Measurements from ENCODE around the gene PRAF2. TPM values are rescaled to one million over a fixed set of nuclear protein-coding genes. Genes with fewer than 3 reads are reported as not detected.
A peak's percentile ranks its signal among the peaks of the same experiment; 100 is the strongest.

The PRAF2 gene
- total RNA-seq, 1 donor from 2014 or later: 4.7 TPM

DNA sequence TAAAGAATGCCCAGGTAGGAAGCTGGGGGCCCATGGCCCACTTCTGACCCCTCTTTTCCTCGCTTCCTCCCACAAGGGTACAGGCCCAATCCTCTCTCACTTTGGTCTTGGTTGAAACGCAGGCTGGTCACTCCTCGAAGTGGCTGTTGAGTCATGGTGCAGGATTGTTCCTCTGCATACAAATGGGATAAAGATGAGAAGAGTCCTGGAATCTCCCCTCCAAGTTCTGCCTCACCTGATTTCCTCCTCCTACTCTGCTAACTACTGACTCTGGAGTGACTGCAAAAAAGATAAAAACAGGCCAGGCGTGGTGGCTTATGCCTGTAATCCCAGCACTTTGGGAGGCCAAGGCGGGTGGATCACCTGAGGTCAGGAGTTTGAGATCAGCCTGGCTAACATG, 4.1 kb upstream of the PRAF2 start:
- H3K9ac ChIP-seq (ENCODE audit: low read depth in 1 of 3, low read length in 3 of 3): no peak overlapping the region
- peaks cover 17 to 27% (median 23%) of the 10 kb centered on the region in 3 donors for H3K4me1 ChIP-seq (ENCODE audit: control insufficient read depth in 3 of 3, insufficient read depth in 3 of 3, low read length in 3 of 3)
- H3K27me3 ChIP-seq (ENCODE audit: control insufficient read depth in 3 of 3, insufficient read depth in 3 of 3, low read length in 3 of 3): no peaks in the 10 kb centered on the region
- peaks cover 15 to 24% (median 22%) of the 10 kb centered on the region in 3 donors for H3K36me3 ChIP-seq (ENCODE audit: control insufficient read depth in 3 of 3, insufficient read depth in 3 of 3, low read length in 3 of 3)
- H3K4me3 ChIP-seq (ENCODE audit: low read length in 3 of 3): no peak overlapping the region
- no peak overlapping the region for H3K27ac ChIP-seq (ENCODE audit: low read depth, low read length)
- no peaks in the 10 kb centered on the region for H3K9me3 ChIP-seq (ENCODE audit: control insufficient read depth in 3 of 3, low read length in 3 of 3)

DNA sequence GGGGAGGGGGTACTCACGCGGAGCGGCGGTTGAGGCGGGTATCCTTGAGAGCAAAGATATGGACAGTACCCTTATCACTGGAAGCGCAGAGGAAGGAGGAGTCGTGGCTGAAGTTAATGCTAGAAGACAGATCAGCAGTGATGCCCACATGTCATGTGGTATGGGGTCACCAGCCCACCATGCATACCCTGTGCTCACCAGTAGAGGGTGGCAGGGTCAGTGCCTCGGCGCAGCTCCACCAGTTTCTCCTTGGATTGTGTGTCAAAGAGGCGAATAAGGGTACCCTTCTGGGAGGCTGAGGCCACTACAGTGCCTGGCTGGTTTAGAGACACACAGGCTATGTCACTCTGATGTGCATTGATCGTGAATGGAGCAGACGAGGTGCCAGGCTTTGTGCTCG, 1.5 kb upstream of the PRAF2 start:
- peak overlapping the region; percentile 82 for H3K27ac ChIP-seq (ENCODE audit: low read depth, low read length)

DNA sequence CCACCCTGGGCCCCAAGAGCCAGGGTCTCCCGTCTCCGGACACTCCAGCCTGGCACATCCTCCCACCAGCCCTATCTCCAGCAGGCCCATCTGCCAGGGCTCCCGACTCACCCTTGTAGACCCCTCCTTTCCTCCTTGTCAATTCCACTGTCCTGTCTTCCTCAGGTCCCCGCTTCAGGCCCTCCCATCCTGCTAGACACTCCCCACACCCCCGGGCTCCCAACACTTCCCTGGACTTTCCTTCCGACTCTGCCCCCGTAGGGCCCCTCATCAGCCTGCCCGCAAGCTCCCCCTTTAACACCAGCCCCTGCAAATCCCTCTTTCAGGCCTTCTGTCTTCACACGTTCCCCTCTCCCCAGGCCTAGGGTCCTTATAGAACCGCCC, 1.1 kb downstream of the PRAF2 start:
- peak overlapping the region in 1 of 3 donors; percentile 25 for H3K9ac ChIP-seq (ENCODE audit: low read depth in 1 of 3, low read length in 3 of 3)
- H3K27ac ChIP-seq (ENCODE audit: low read depth, low read length): no peak overlapping the region
- peaks cover 14 to 27% (median 20%) of the 10 kb centered on the region in 3 donors for H3K4me1 ChIP-seq (ENCODE audit: control insufficient read depth in 3 of 3, insufficient read depth in 3 of 3, low read length in 3 of 3)
- peaks cover 15 to 22% (median 22%) of the 10 kb centered on the region in 3 donors for H3K36me3 ChIP-seq (ENCODE audit: control insufficient read depth in 3 of 3, insufficient read depth in 3 of 3, low read length in 3 of 3)
- H3K27me3 ChIP-seq (ENCODE audit: control insufficient read depth in 3 of 3, insufficient read depth in 3 of 3, low read length in 3 of 3): no peaks in the 10 kb centered on the region
- peak overlapping the region in 2 of 3 donors; percentile 18 to 78 for H3K4me3 ChIP-seq (ENCODE audit: low read length in 3 of 3)
- no peaks in the 10 kb centered on the region for H3K9me3 ChIP-seq (ENCODE audit: control insufficient read depth in 3 of 3, low read length in 3 of 3)

More for the DNA sequence above, 1.5 kb upstream of the PRAF2 start:
- Histone ChIP-seq H3K9ac (ENCODE audit: low read depth in 1 of 3, low read length in 3 of 3) (no peak overlapping the region), H3K9me3 (ENCODE audit: control insufficient read depth in 3 of 3, low read length in 3 of 3) (no peaks in the 10 kb centered on the region), H3K36me3 (ENCODE audit: control insufficient read depth in 3 of 3, insufficient read depth in 3 of 3, low read length in 3 of 3) (peaks cover 15 to 24% (median 22%) of the 10 kb centered on the region in 3 donors), H3K4me1 (ENCODE audit: control insufficient read depth in 3 of 3, insufficient read depth in 3 of 3, low read length in 3 of 3) (peaks cover 21 to 38% (median 26%) of the 10 kb centered on the region in 3 donors), H3K4me3 (ENCODE audit: low read length in 3 of 3) (no peak overlapping the region), H3K27me3 (ENCODE audit: control insufficient read depth in 3 of 3, insufficient read depth in 3 of 3, low read length in 3 of 3) (no peaks in the 10 kb centered on the region)

DNA sequence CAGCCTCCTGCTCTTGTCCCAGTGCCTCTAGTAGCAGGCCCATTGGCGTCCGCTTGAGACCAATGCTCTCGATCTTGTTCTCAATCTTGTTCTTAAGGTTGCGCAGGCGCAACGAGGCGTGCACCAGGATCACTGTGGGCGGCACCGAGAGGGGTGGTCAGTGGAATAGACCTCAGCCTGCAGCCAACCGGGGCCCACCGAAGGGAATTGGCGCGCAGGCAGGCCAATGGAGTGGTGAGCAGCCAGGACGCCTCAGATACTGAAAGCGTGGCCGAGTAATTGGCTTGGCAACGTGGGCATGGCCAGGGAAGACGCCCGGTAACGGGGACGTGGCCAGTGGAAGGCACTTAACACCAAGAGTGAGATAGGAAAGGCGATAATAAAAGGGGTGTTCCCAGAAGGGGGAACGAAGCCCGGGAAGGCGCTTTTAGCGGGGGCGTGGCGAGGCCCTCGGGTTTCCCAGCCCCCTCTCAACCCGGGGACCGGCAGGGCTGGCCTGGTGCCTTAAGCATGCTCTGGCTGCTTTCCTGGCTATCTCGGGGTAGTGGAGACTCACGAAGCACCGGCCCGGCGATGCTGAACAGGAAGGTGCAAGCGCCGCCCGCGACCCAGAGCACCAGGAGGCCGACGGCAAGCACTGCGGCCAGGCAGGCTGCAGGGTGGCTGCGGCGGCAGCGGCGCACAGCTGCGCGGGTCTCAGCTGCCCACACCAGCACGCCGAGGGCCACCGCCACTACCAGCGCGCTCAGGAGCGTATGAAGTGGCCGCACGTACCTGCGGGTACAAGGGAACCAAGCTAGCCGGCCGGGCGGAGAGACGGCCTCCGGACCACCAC, 1.7 kb downstream of the PRAF2 start:
- Histone ChIP-seq H3K4me3 (ENCODE audit: low read length in 3 of 3) (peak overlapping the region; percentile 18 to 78 (median 45)), H3K27me3 (ENCODE audit: control insufficient read depth in 3 of 3, insufficient read depth in 3 of 3, low read length in 3 of 3) (no peaks in the 10 kb centered on the region), H3K9me3 (ENCODE audit: control insufficient read depth in 3 of 3, low read length in 3 of 3) (no peaks in the 10 kb centered on the region), H3K4me1 (ENCODE audit: control insufficient read depth in 3 of 3, insufficient read depth in 3 of 3, low read length in 3 of 3) (peaks cover 14 to 24% (median 20%) of the 10 kb centered on the region in 3 donors), H3K27ac (ENCODE audit: low read depth, low read length) (no peak overlapping the region), H3K9ac (ENCODE audit: low read depth in 1 of 3, low read length in 3 of 3) (peak overlapping the region in 1 of 3 donors; percentile 25), H3K36me3 (ENCODE audit: control insufficient read depth in 3 of 3, insufficient read depth in 3 of 3, low read length in 3 of 3) (peaks cover 15 to 17% (median 16%) of the 10 kb centered on the region in 3 donors)

DNA sequence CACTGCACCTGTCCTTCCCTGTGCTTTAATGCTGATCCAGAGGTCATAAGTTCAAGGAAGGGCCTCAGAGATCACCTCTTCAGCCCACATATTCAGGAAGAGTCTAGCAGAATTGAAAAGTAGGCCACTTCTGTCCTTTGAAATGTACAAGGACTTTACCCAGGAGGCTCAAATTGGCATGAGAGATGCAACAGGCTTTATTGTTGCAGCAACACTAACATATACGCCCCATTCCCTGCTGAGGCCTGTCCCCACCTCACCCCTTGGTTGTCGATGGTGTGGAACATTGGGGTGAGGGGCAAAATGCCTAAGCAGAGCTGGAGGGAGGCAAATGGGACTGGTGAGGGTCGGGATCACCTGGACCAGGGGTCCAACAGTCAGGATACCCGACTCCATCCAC, 2.8 kb downstream of the PRAF2 start:
- no peaks in the 10 kb centered on the region for H3K9me3 ChIP-seq (ENCODE audit: control insufficient read depth in 3 of 3, low read length in 3 of 3)
- H3K4me3 ChIP-seq (ENCODE audit: low read length in 3 of 3): no peak overlapping the region
- H3K36me3 ChIP-seq (ENCODE audit: control insufficient read depth in 3 of 3, insufficient read depth in 3 of 3, low read length in 3 of 3): peaks cover 6 to 8% (median 7%) of the 10 kb centered on the region in 3 donors
- H3K27me3 ChIP-seq (ENCODE audit: control insufficient read depth in 3 of 3, insufficient read depth in 3 of 3, low read length in 3 of 3): no peaks in the 10 kb centered on the region
- no peak overlapping the region for H3K9ac ChIP-seq (ENCODE audit: low read depth in 1 of 3, low read length in 3 of 3)
- peaks cover 14 to 24% (median 20%) of the 10 kb centered on the region in 3 donors for H3K4me1 ChIP-seq (ENCODE audit: control insufficient read depth in 3 of 3, insufficient read depth in 3 of 3, low read length in 3 of 3)
- H3K27ac ChIP-seq (ENCODE audit: low read depth, low read length): no peak overlapping the region

DNA sequence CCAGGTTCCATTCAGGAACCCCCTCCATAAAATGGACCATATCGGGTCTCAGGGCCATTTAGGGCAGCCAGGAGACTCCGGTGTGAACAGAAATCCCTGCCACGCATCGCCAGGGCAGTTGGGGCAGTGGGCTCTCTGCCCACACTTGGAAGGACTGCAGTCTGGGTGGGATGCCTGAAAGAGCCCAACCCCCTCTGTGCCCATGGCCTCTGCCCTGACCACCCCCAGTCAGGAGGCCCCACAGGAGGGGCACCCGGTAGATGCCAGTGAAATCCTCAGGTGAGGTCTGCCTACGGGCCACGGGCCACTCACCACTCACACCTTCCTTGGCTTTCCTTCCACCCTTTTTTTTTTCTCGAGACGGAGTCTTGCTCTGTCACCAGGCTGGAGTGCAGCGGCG, 4.8 kb downstream of the PRAF2 start:
- Histone ChIP-seq H3K9me3 (ENCODE audit: control insufficient read depth in 3 of 3, low read length in 3 of 3) (no peaks in the 10 kb centered on the region), H3K4me3 (ENCODE audit: low read length in 3 of 3) (no peak overlapping the region), H3K27me3 (ENCODE audit: control insufficient read depth in 3 of 3, insufficient read depth in 3 of 3, low read length in 3 of 3) (no peaks in the 10 kb centered on the region), H3K4me1 (ENCODE audit: control insufficient read depth in 3 of 3, insufficient read depth in 3 of 3, low read length in 3 of 3) (peaks cover 8 to 18% (median 10%) of the 10 kb centered on the region in 3 donors), H3K27ac (ENCODE audit: low read depth, low read length) (no peak overlapping the region), H3K36me3 (ENCODE audit: control insufficient read depth in 3 of 3, insufficient read depth in 3 of 3, low read length in 3 of 3) (no peaks in the 10 kb centered on the region), H3K9ac (ENCODE audit: low read depth in 1 of 3, low read length in 3 of 3) (no peak overlapping the region)

DNA sequence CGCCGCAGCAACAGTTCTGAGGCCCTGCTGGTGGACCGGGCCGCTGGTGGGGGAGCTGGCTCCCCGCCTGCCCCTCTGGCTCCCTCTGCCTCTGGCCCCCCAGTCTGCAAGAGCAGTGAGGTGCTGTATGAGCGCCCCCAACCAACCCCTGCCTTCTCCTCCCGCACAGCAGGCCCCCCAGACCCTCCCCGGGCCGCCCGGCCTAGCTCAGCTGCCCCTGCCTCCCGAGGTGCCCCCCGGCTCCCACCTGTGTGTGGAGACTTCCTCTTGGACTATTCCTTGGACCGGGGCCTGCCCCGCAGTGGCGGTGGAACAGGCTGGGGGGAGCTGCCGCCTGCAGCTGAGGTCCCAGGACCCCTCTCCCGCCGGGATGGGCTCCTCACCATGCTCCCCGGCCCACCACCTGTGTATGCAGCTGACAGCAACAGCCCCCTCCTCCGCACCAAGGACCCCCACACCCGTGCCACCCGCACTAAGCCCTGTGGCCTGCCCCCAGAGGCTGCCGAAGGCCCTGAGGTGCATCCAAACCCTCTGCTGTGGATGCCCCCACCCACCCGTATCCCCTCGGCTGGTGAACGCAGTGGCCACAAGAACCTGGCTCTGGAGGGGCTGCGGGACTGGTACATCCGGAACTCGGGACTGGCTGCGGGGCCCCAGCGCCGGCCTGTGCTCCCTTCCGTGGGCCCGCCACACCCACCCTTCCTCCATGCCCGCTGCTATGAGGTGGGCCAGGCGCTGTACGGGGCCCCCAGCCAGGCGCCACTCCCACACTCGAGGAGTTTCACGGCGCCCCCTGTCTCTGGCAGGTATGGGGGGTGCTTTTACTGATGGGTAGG, 6.3 kb downstream of the PRAF2 start:
- H3K4me3 ChIP-seq (ENCODE audit: low read length in 3 of 3): no peak overlapping the region
- peaks cover 0 to 6% (median under 1%) of the 10 kb centered on the region in 3 donors for H3K4me1 ChIP-seq (ENCODE audit: control insufficient read depth in 3 of 3, insufficient read depth in 3 of 3, low read length in 3 of 3)
- no peak overlapping the region for H3K9ac ChIP-seq (ENCODE audit: low read depth in 1 of 3, low read length in 3 of 3)
- H3K27ac ChIP-seq (ENCODE audit: low read depth, low read length): no peak overlapping the region
- no peaks in the 10 kb centered on the region for H3K27me3 ChIP-seq (ENCODE audit: control insufficient read depth in 3 of 3, insufficient read depth in 3 of 3, low read length in 3 of 3)
- H3K9me3 ChIP-seq (ENCODE audit: control insufficient read depth in 3 of 3, low read length in 3 of 3): no peaks in the 10 kb centered on the region
- H3K36me3 ChIP-seq (ENCODE audit: control insufficient read depth in 3 of 3, insufficient read depth in 3 of 3, low read length in 3 of 3): no peaks in the 10 kb centered on the region

DNA sequence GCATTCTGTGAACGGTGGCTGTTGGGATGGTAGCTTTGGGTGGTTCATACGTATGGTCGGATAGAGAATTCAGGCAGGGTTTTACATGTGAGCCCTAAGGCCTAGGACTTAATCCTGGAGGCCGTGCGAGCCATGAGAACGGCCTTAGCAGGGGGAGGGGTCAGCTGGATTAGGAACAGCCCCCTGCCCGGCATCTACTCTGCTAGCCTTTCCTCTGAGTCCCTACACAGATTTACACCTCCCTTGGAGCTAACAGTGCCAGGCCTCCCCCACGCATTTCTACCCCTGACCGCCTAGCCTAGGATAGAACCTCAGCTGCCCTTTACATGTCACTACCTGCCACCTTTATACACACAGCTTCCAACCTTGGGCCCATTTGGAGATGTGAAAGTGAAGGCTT, 7.1 kb downstream of the PRAF2 start:
- H3K9ac ChIP-seq (ENCODE audit: low read depth in 1 of 3, low read length in 3 of 3): no peak overlapping the region
- no peak overlapping the region for H3K4me3 ChIP-seq (ENCODE audit: low read length in 3 of 3)
- H3K36me3 ChIP-seq (ENCODE audit: control insufficient read depth in 3 of 3, insufficient read depth in 3 of 3, low read length in 3 of 3): no peaks in the 10 kb centered on the region
- H3K4me1 ChIP-seq (ENCODE audit: control insufficient read depth in 3 of 3, insufficient read depth in 3 of 3, low read length in 3 of 3): no peaks in the 10 kb centered on the region
- H3K9me3 ChIP-seq (ENCODE audit: control insufficient read depth in 3 of 3, low read length in 3 of 3): no peaks in the 10 kb centered on the region
- H3K27ac ChIP-seq (ENCODE audit: low read depth, low read length): no peak overlapping the region
- no peaks in the 10 kb centered on the region for H3K27me3 ChIP-seq (ENCODE audit: control insufficient read depth in 3 of 3, insufficient read depth in 3 of 3, low read length in 3 of 3)

DNA sequence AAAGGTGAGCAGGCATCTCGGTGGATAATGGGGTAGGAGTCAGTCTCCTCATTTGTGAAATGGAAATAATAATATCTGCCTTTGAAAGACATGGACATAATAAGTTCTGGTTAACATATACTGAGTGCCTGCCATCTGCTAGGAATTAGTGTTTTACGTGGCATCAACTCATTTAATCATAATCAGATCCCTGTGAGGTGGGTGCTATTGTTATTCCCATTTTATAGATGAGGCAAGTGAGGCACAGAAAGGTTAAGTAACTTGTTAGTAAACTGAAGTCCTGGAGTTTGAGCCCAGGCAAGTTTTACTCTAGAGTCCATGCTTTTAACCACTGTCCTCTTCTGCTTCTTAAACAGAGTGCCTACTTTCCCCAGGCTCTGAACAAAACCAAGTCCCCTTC, 7.5 kb downstream of the PRAF2 start:
- Histone ChIP-seq H3K36me3 (ENCODE audit: control insufficient read depth in 3 of 3, insufficient read depth in 3 of 3, low read length in 3 of 3) (no peaks in the 10 kb centered on the region), H3K4me1 (ENCODE audit: control insufficient read depth in 3 of 3, insufficient read depth in 3 of 3, low read length in 3 of 3) (no peaks in the 10 kb centered on the region), H3K27me3 (ENCODE audit: control insufficient read depth in 3 of 3, insufficient read depth in 3 of 3, low read length in 3 of 3) (no peaks in the 10 kb centered on the region), H3K27ac (ENCODE audit: low read depth, low read length) (no peak overlapping the region), H3K4me3 (ENCODE audit: low read length in 3 of 3) (no peak overlapping the region), H3K9ac (ENCODE audit: low read depth in 1 of 3, low read length in 3 of 3) (no peak overlapping the region), H3K9me3 (ENCODE audit: control insufficient read depth in 3 of 3, low read length in 3 of 3) (no peaks in the 10 kb centered on the region)

DNA sequence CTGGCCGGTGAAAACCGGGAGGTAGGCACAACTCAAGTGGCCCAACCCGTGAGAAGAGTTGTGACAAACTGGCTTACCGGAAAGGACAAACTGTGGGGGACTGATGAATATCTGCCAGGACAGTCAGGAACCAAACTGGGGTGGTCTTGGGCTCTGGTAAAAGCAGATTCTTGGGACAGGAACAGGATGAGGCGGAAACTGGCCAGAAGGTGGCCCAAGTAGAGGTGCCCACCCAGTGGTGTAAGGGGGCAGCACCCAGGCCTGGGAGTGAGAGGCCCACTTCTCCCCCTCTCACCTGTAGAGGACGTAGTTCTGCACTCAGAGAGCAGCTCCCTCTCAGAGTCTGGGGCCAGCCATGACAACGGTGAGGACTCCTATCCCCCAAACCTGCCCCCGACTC, 9.1 kb downstream of the PRAF2 start:
- no peaks in the 10 kb centered on the region for H3K4me1 ChIP-seq (ENCODE audit: control insufficient read depth in 3 of 3, insufficient read depth in 3 of 3, low read length in 3 of 3)
- no peaks in the 10 kb centered on the region for H3K27me3 ChIP-seq (ENCODE audit: control insufficient read depth in 3 of 3, insufficient read depth in 3 of 3, low read length in 3 of 3)
- H3K27ac ChIP-seq (ENCODE audit: low read depth, low read length): no peak overlapping the region

More for the DNA sequence above, 9.1 kb downstream of the PRAF2 start:
- Histone ChIP-seq H3K36me3 (ENCODE audit: control insufficient read depth in 3 of 3, insufficient read depth in 3 of 3, low read length in 3 of 3) (no peaks in the 10 kb centered on the region), H3K9ac (ENCODE audit: low read depth in 1 of 3, low read length in 3 of 3) (no peak overlapping the region), H3K9me3 (ENCODE audit: control insufficient read depth in 3 of 3, low read length in 3 of 3) (no peaks in the 10 kb centered on the region), H3K4me3 (ENCODE audit: low read length in 3 of 3) (no peak overlapping the region)

Measured in skeletal muscle tissue (tissue), 4 donors.